ENCODE results near the gene CMC1.

The CMC1 gene

DNA sequence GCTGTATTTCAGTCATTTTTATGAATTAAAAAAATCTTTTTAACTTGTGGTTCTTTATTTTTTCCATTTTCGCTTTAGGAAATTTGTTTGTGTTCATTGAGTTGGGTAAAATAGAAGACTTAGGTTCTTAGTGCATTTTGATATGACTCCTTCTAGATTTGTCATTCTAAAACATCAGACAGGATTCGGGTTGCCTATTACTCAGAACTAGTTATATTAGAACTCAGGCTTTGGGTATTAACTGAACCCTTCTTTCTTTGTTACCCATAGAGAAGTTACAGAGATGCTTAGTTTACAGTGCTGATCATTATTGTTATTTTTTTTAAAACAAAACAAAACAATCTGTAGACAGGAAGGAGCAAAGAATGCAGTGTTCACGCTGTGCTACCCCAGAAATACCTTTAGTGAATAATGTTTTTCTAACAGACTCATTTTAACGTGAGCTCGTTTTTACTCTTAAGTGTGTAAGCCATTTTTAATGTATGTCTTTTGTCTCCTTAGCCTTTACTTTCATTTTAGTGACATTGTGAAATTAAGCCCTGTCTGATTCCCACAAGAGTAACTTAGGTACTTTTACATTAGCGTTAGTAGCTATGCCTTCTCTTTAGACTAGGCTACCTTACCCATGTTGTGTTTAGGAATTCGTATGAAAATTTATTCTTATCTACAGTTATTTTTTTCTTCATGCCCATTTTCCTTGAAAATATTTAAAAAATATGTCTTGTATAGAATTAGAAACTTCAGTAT, 53.4 kb downstream of the CMC1 start:
- no peak for DNase-seq (ENCODE audit: low spot score)
- TF ChIP-seq CTCF (IDR thresholded peaks at IDR 0.05; ENCODE audit: borderline replicate concordance, control extremely low read depth, extremely low read depth, insufficient read depth, missing control alignments) = no peak
- in situ Hi-C loops (cut with MboI; ENCODE audit: low sequenced_read_pairs, unreplicated experiment) = no loop called here

DNA sequence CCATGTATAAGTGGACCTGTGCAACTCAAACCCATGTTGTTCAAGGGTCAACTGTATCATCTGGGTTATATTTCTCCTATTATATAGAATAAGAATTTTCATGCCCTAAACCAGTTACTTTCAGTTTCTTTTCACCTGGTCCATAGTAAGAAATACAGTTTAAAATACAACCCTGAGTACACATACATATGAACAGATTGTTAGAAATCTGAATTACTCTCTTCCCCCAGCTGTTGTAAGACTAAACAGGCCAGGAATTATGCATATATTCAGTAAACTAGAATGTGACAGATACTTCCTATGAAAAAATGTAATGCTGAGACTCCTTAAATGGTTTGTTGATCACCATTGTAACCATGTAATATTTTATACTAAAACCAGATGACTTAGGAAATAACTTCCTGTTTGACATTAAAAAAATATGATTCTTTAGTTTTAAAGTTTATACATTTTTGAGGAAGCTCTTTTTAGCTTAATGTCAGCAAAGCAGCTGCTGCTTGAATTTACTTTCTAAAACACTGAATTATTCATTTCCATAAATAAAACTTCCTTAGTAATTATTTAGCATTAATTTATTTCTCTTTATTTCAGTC, 54.6 kb downstream of the CMC1 start:
- TF ChIP-seq CTCF (IDR thresholded peaks at IDR 0.05; ENCODE audit: borderline replicate concordance, control extremely low read depth, extremely low read depth, insufficient read depth, missing control alignments) = no peak
- in situ Hi-C loops (cut with MboI; ENCODE audit: low sequenced_read_pairs, unreplicated experiment) = no loop called here
- DNase-seq (ENCODE audit: low spot score) = no peak

GRCh38 chr3:28299705-28300104, 58.3 kb downstream of the CMC1 start:
- TF ChIP-seq CTCF (IDR thresholded peaks at IDR 0.05; ENCODE audit: borderline replicate concordance, control extremely low read depth, extremely low read depth, insufficient read depth, missing control alignments) = no peak
- DNase-seq (ENCODE audit: low spot score) = no peak
- in situ Hi-C loops (cut with MboI; ENCODE audit: low sequenced_read_pairs, unreplicated experiment) = loop anchor here (25.0 kb wide), 2 partner anchors 587 to 837 kb away; partner anchors contain the start of gene EOMES

DNA sequence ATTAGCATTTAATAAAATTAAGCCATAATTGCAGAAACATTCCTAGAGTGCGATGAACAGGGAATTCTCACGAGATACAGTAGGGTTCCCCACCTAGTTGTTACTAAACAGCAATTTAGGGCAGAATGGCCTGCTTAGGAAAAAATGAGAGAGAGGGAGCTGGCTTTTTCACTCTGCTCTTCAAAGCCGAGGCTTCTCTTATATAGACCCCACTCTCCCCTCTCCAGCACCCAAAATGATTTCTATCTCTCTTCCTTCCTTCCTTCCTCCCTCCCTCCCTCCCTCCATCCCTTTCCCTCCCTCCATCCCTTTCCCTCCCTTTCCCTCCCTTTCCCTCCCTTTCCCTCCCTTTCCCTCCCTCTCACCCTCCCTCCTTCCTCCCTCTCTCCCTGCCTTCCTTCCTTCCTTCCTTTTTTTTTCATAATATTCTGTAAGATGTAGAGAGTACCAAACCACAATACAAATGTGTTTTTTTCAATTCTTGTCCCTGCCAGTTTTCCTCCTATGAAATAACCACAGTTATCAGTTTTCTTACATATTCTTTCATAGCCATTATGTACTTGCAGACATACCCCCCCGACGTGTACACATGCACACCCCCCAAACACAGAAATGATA, 59.0 kb downstream of the CMC1 start:
- no peak for DNase-seq (ENCODE audit: low spot score)
- no peak for TF ChIP-seq CTCF (IDR thresholded peaks at IDR 0.05; ENCODE audit: borderline replicate concordance, control extremely low read depth, extremely low read depth, insufficient read depth, missing control alignments)
- in situ Hi-C loops (cut with MboI; ENCODE audit: low sequenced_read_pairs, unreplicated experiment) = loop anchor here (25.0 kb wide), 2 partner anchors 588 to 838 kb away; partner anchors contain the start of gene EOMES

DNA sequence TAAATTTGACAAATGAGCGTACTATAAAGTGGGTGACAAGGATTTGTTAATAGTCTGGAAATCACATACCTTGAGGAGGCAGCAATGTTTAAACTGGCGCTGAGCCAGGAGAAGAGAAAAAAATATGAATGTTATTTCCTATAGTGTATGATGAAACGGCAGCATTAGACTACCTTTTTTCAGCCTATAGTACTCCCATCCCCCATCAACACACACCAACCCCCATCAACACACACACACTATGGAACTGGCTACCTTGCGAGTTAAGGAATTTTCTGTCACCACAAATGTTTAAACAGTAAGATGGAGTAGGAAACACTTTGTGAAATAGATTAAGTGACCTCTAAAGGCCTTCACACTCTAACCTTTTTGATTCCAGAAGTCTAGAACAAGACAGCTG, 60.3 kb downstream of the CMC1 start:
- no peak for DNase-seq (ENCODE audit: low spot score)
- in situ Hi-C loops (cut with MboI; ENCODE audit: low sequenced_read_pairs, unreplicated experiment) = loop anchor here (25.0 kb wide), 2 partner anchors 589 to 839 kb away; partner anchors contain the start of gene EOMES
- no peak for TF ChIP-seq CTCF (IDR thresholded peaks at IDR 0.05; ENCODE audit: borderline replicate concordance, control extremely low read depth, extremely low read depth, insufficient read depth, missing control alignments)

- in situ Hi-C loops (cut with MboI; ENCODE audit: low sequenced_read_pairs, unreplicated experiment) = loop anchor here (25.0 kb wide), 2 partner anchors 596 to 846 kb away; partner anchors contain the start of gene EOMES
- TF ChIP-seq CTCF (IDR thresholded peaks at IDR 0.05; ENCODE audit: borderline replicate concordance, control extremely low read depth, extremely low read depth, insufficient read depth, missing control alignments) = no peak
- DNase-seq (ENCODE audit: low spot score) = no peak
Observed at GRCh38 chr3:28308196-28308595, 66.8 kb downstream of the CMC1 start.

Data from GM13976 (cell line).